Endodermal cell (in vitro differentiated cells): ENCODE measurements around the gene UNC50. TPM values are rescaled to one million over a fixed set of nuclear protein-coding genes. Genes with fewer than 3 reads are reported as not detected.

Experiments used
- DNase-seq: peaks from one replicate; pipeline ENCODE4 v3.0.0-alpha.2; 2017
- H3K27ac ChIP-seq: 2 replicates; pipeline ENCODE4 v1.5.1; 2013; ENCODE audit warnings: mild to moderate bottlenecking, low read depth, low read length, moderate library complexity
- H3K27me3 ChIP-seq: 2 replicates; pipeline ENCODE4 v1.6.1; 2013; ENCODE audit warnings: mild to moderate bottlenecking, low read length, moderate library complexity; ENCODE audit not compliant: insufficient read depth, control insufficient read depth, poor library complexity, severe bottlenecking
- H3K36me3 ChIP-seq: 2 replicates; pipeline ENCODE4 v1.7.0; 2013; ENCODE audit warnings: mild to moderate bottlenecking, low read length, moderate library complexity; ENCODE audit not compliant: control insufficient read depth, insufficient read depth
- H3K4me1 ChIP-seq: one replicate; pipeline ENCODE4 v1.7.0; 2013; ENCODE audit warnings: low read length; ENCODE audit not compliant: control insufficient read depth, insufficient read depth
- H3K4me3 ChIP-seq: 2 replicates; pipeline ENCODE4 v1.5.1; 2013; ENCODE audit warnings: mild to moderate bottlenecking, low read length, moderate library complexity
- H3K9ac ChIP-seq: 2 replicates; pipeline ENCODE4 v1.6.1; 2013; ENCODE audit warnings: mild to moderate bottlenecking, low read length, moderate library complexity; ENCODE audit not compliant: poor library complexity, severe bottlenecking; ENCODE audit errors: extremely low read depth
- H3K9me3 ChIP-seq: 2 replicates; pipeline ENCODE4 v1.6.1; 2013; ENCODE audit warnings: mild to moderate bottlenecking, low read length, moderate library complexity; ENCODE audit not compliant: control insufficient read depth
- H3K27ac Mint-ChIP-seq: 2 replicates; pipeline ENCODE4 v1.8.0; 2020; ENCODE audit warnings: mixed read lengths
- H3K27me3 Mint-ChIP-seq: 2 replicates; pipeline ENCODE4 v1.8.0; 2021; ENCODE audit warnings: mild to moderate bottlenecking, mixed read lengths; ENCODE audit not compliant: insufficient read depth
- H3K36me3 Mint-ChIP-seq: 2 replicates; pipeline ENCODE4 v1.8.0; 2020; ENCODE audit warnings: low read depth, mixed read lengths
- H3K4me1 Mint-ChIP-seq: 2 replicates; pipeline ENCODE4 v1.8.0; 2020; ENCODE audit warnings: mixed read lengths
- H3K4me3 Mint-ChIP-seq: 2 replicates; pipeline ENCODE4 v1.8.0; 2020; ENCODE audit warnings: mild to moderate bottlenecking, moderate library complexity, mixed read lengths
- H3K9me3 Mint-ChIP-seq: 2 replicates; pipeline ENCODE4 v1.8.0; 2020; ENCODE audit warnings: mild to moderate bottlenecking, mixed read lengths
- WGBS, 2 experiments: methylation state at CpG; one replicate each; pipeline versions ENCODE4 v1.1.5 to v1.1.7; 2013; ENCODE audit warnings: missing lambda C conversion rate in 2 of 2, mixed read lengths in 1 of 2; ENCODE audit not compliant: insufficient coverage in 1 of 2, insufficient read length in 1 of 2; 5-methylcytosine and 5-hydroxymethylcytosine counted together
- total RNA-seq, 2 donors: library from RNA; stranded (reverse); fragmentation: NEBNext Ultra II Directional in 1 of 2; extraction: Animal tissue kit (Norgen Biotek cat#: 25700) in 1 of 2; gene quantifications; 2 replicates in 1 of 2; 3 replicates in 1 of 2; pipeline ENCODE4 v1.2.1, GENCODE V29; 2021
- TF ChIP-seq, protein P1 (sequence below): fragments of 200-600 bp; sonication (generic); conservative IDR thresholded peaks from 2 replicates; pipeline ENCODE4 v1.5.0; 2021; ENCODE audit warnings: antibody characterized with exemption, mild to moderate bottlenecking

The UNC50 gene
- total RNA-seq, 2 donors from 2014 or later: 81.2 to 82.8 TPM

GRCh38 chr2:98565286-98565860 is 43.0 kb upstream of the UNC50 start:
- no peak overlapping the region for H3K4me3 Mint-ChIP-seq
- Histone ChIP-seq H3K9ac (no peak overlapping the region), H3K27me3 (no peaks in the 10 kb centered on the region), H3K36me3 (peaks cover 98% of the 10 kb centered on the region), H3K4me3 (no peak overlapping the region), H3K27ac (no peak overlapping the region), H3K9me3 (no peaks in the 10 kb centered on the region), H3K4me1 (no peaks in the 10 kb centered on the region)
- H3K27ac Mint-ChIP-seq: no peak overlapping the region
- no peaks in the 10 kb centered on the region for H3K9me3 Mint-ChIP-seq
- DNase-seq: no peak
- WGBS, 2 experiments: 92 to 96% methylated on average over 6 to 9 of the region's 9 CpGs
- H3K27me3 Mint-ChIP-seq: no peaks in the 10 kb centered on the region
- no peaks in the 10 kb centered on the region for H3K4me1 Mint-ChIP-seq
- TF ChIP-seq, protein P1, sequence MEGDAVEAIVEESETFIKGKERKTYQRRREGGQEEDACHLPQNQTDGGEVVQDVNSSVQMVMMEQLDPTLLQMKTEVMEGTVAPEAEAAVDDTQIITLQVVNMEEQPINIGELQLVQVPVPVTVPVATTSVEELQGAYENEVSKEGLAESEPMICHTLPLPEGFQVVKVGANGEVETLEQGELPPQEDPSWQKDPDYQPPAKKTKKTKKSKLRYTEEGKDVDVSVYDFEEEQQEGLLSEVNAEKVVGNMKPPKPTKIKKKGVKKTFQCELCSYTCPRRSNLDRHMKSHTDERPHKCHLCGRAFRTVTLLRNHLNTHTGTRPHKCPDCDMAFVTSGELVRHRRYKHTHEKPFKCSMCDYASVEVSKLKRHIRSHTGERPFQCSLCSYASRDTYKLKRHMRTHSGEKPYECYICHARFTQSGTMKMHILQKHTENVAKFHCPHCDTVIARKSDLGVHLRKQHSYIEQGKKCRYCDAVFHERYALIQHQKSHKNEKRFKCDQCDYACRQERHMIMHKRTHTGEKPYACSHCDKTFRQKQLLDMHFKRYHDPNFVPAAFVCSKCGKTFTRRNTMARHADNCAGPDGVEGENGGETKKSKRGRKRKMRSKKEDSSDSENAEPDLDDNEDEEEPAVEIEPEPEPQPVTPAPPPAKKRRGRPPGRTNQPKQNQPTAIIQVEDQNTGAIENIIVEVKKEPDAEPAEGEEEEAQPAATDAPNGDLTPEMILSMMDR: no peak
- peaks cover 73% of the 10 kb centered on the region for H3K36me3 Mint-ChIP-seq

DNA sequence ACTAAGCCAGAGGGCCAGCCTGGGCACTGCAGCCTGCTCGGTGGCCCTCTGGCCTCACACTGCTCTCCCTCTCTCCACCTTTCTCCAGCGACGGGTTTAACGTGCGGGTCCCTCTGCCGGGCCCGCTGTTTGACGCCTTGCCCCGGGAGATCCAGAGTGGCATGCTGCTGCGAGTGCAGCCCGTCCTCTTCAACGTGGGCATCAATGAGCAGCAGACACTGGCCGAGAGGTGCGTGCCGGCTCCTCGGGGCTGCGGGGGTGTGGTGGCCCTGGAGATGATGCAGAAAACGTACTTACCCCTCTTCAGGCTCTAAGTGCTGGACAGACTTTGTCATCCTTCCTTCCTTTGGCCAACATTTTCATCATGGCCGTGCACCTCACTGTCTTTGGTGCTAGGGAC is 42.4 kb upstream of the UNC50 start:
- Histone ChIP-seq H3K27me3 (no peaks in the 10 kb centered on the region), H3K9me3 (no peaks in the 10 kb centered on the region), H3K27ac (no peak overlapping the region), H3K4me1 (no peaks in the 10 kb centered on the region), H3K9ac (no peak overlapping the region), H3K4me3 (no peak overlapping the region), H3K36me3 (peaks cover 98% of the 10 kb centered on the region)
- Mint-ChIP-seq H3K4me3 (no peak overlapping the region), H3K27ac (no peak overlapping the region), H3K36me3 (peaks cover 73% of the 10 kb centered on the region), H3K4me1 (no peaks in the 10 kb centered on the region), H3K27me3 (no peaks in the 10 kb centered on the region), H3K9me3 (no peaks in the 10 kb centered on the region)
- TF ChIP-seq, protein P1: no peak
- WGBS, 2 experiments: 93 to 99% methylated on average over 10 to 19 of the region's 19 CpGs
- no peak for DNase-seq

- no peak overlapping the region for H3K4me3 ChIP-seq
- Mint-ChIP-seq H3K4me1 (no peaks in the 10 kb centered on the region), H3K9me3 (no peaks in the 10 kb centered on the region), H3K4me3 (no peak overlapping the region), H3K27ac (no peak overlapping the region), H3K36me3 (peaks cover 81% of the 10 kb centered on the region), H3K27me3 (no peaks in the 10 kb centered on the region)
- peaks cover 97% of the 10 kb centered on the region for H3K36me3 ChIP-seq
- no peak overlapping the region for H3K27ac ChIP-seq
- H3K9me3 ChIP-seq: no peaks in the 10 kb centered on the region
- no peaks in the 10 kb centered on the region for H3K27me3 ChIP-seq
- TF ChIP-seq, protein P1: no peak
- no peaks in the 10 kb centered on the region for H3K4me1 ChIP-seq
- DNase-seq: no peak
- WGBS, 2 experiments: 93 to 96% methylated on average over 9 to 11 of the region's 11 CpGs
- H3K9ac ChIP-seq: no peak overlapping the region
Observed at GRCh38 chr2:98568161-98568956, 40.0 kb upstream of the UNC50 start.
